HFF-Myc (cell line): ENCODE data around the gene APC2.

Source experiments
- DNase-seq: peaks from one replicate; pipeline ENCODE4 v3.0.0-alpha.2; 2011; ENCODE audit warnings: low read depth; ENCODE audit errors: extremely low read depth
- H3K4me3 ChIP-seq: replicated peaks from 2 replicates; pipeline ENCODE4 v1.5.1; 2011; ENCODE audit warnings: low read depth, mild to moderate bottlenecking, control low read depth, low read length
- CTCF ChIP-seq: IDR thresholded peaks from 2 replicates; pipeline ENCODE4 v1.5.1; 2012; ENCODE audit warnings: mild to moderate bottlenecking, low read depth, low read length, control low read depth; ENCODE audit errors: missing control alignments

Gene APC2

GRCh38 chr19:1521636-1522035 is 71.7 kb downstream of the APC2 start:
- no peak for TF ChIP-seq CTCF
- no peak overlapping the region for H3K4me3 ChIP-seq
- DNase-seq = no peak

GRCh38 chr19:1522061-1522460 is 72.1 kb downstream of the APC2 start:
- no peak for DNase-seq
- no peak for TF ChIP-seq CTCF
- no peak overlapping the region for H3K4me3 ChIP-seq

GRCh38 chr19:1522838-1523237 is 72.9 kb downstream of the APC2 start:
- no peak overlapping the region for H3K4me3 ChIP-seq
- no peak for DNase-seq
- TF ChIP-seq CTCF = no peak
